KMS-11 (cell line): ENCODE results near the gene WRAP53.

ENCODE experiments used
- H2AFZ ChIP-seq: fragments of 200-600 bp; sonication (generic); 2 replicates; pipeline ENCODE4 v1.6.1; 2016; ENCODE audit warnings: antibody characterized with exemption, mixed run types, low read depth
- H3K27ac ChIP-seq: fragments of 200-600 bp; sonication (generic); 2 replicates; pipeline ENCODE4 v1.6.1; 2016; ENCODE audit warnings: mild to moderate bottlenecking, mixed run types
- H3K27me3 ChIP-seq: fragments of 200-600 bp; sonication (generic); 2 replicates; pipeline ENCODE4 v1.6.1; 2017; ENCODE audit warnings: mild to moderate bottlenecking, low read depth, mixed run types, moderate library complexity; ENCODE audit not compliant: insufficient read depth
- H3K36me3 ChIP-seq: fragments of 200-600 bp; sonication (generic); 2 replicates; pipeline ENCODE4 v1.6.1; 2017; ENCODE audit warnings: mild to moderate bottlenecking, mixed run types; ENCODE audit not compliant: insufficient read depth
- H3K4me1 ChIP-seq: fragments of 200-600 bp; sonication (generic); 2 replicates; pipeline ENCODE4 v1.6.1; 2016; ENCODE audit warnings: mild to moderate bottlenecking, low read depth, mixed run types; ENCODE audit not compliant: poor library complexity, severe bottlenecking
- H3K4me2 ChIP-seq: fragments of 200-600 bp; sonication (generic); 2 replicates; pipeline ENCODE4 v1.7.0; 2016; ENCODE audit warnings: mild to moderate bottlenecking, mixed run types
- H3K4me3 ChIP-seq: fragments of 200-600 bp; sonication (generic); IDR thresholded peaks from 2 replicates; pipeline ENCODE4 v1.6.1; 2017; ENCODE audit warnings: low read depth, low read length, mixed read lengths; ENCODE audit not compliant: insufficient read depth
- H3K79me2 ChIP-seq: fragments of 200-600 bp; sonication (generic); 2 replicates; pipeline ENCODE4 v1.6.1; 2016; ENCODE audit warnings: low read depth, mixed run types; ENCODE audit not compliant: insufficient read depth
- H3K9ac ChIP-seq: fragments of 200-600 bp; sonication (generic); 2 replicates; pipeline ENCODE4 v1.6.1; 2016; ENCODE audit warnings: mild to moderate bottlenecking, mixed run types
- H4K20me1 ChIP-seq: fragments of 200-600 bp; sonication (generic); 2 replicates; pipeline ENCODE4 v1.6.1; 2016; ENCODE audit warnings: mild to moderate bottlenecking, mixed run types; ENCODE audit not compliant: insufficient read depth
- CTCF ChIP-seq: fragments of 200-600 bp; sonication (generic); conservative IDR thresholded peaks from 2 replicates; pipeline ENCODE4 v1.6.1; 2017; ENCODE audit warnings: low read depth, mild to moderate bottlenecking, antibody characterized with exemption, low read length, moderate library complexity, mixed read lengths

The WRAP53 gene

GRCh38 chr17:7720125-7720524 lies 31.8 kb downstream of the WRAP53 start:
- no peak overlapping the region for H3K9ac ChIP-seq
- no peak overlapping the region for H3K4me3 ChIP-seq
- no peaks in the 10 kb centered on the region for H3K79me2 ChIP-seq
- H3K27ac ChIP-seq, result no peak overlapping the region
- TF ChIP-seq CTCF, result no peak
- no peak overlapping the region for H2AFZ ChIP-seq
- no peaks in the 10 kb centered on the region for H3K36me3 ChIP-seq
- H4K20me1 ChIP-seq, result no peaks in the 10 kb centered on the region
- H3K27me3 ChIP-seq, result no peaks in the 10 kb centered on the region
- no peaks in the 10 kb centered on the region for H3K4me1 ChIP-seq
- no peak overlapping the region for H3K4me2 ChIP-seq

GRCh38 chr17:7721612-7722011 lies 33.3 kb downstream of the WRAP53 start:
- TF ChIP-seq CTCF, result no peak

GRCh38 chr17:7727886-7728285 lies 39.6 kb downstream of the WRAP53 start:
- no peak overlapping the region for H3K9ac ChIP-seq
- TF ChIP-seq CTCF, result no peak
- H2AFZ ChIP-seq, result no peak overlapping the region
- no peak overlapping the region for H3K4me3 ChIP-seq
- H3K36me3 ChIP-seq, result no peaks in the 10 kb centered on the region
- H3K4me2 ChIP-seq, result no peak overlapping the region
- no peak overlapping the region for H3K27ac ChIP-seq
- no peaks in the 10 kb centered on the region for H3K27me3 ChIP-seq
- no peaks in the 10 kb centered on the region for H3K4me1 ChIP-seq
- no peaks in the 10 kb centered on the region for H3K79me2 ChIP-seq
- no peaks in the 10 kb centered on the region for H4K20me1 ChIP-seq

More at GRCh38 chr17:7721612-7722011, 33.3 kb downstream of the WRAP53 start:
- Histone ChIP-seq H3K36me3 (no peaks in the 10 kb centered on the region), H3K9ac (no peak overlapping the region), H4K20me1 (no peaks in the 10 kb centered on the region), H3K27me3 (no peaks in the 10 kb centered on the region), H3K4me1 (no peaks in the 10 kb centered on the region), H3K27ac (no peak overlapping the region), H3K4me3 (no peak overlapping the region), H2AFZ (no peak overlapping the region), H3K79me2 (no peaks in the 10 kb centered on the region), H3K4me2 (no peak overlapping the region)

- no peak overlapping the region for H3K4me3 ChIP-seq
- no peaks in the 10 kb centered on the region for H3K27me3 ChIP-seq
- no peak overlapping the region for H3K9ac ChIP-seq
- no peak overlapping the region for H3K27ac ChIP-seq
- H3K36me3 ChIP-seq, result no peaks in the 10 kb centered on the region
- no peaks in the 10 kb centered on the region for H4K20me1 ChIP-seq
- TF ChIP-seq CTCF, result no peak
- no peak overlapping the region for H2AFZ ChIP-seq
- no peaks in the 10 kb centered on the region for H3K79me2 ChIP-seq
- H3K4me1 ChIP-seq, result no peaks in the 10 kb centered on the region
- no peak overlapping the region for H3K4me2 ChIP-seq
Observed at GRCh38 chr17:7729816-7730215, 41.5 kb downstream of the WRAP53 start.
